Panc1 (cell line): ENCODE measurements around the gene ITPA.

Source experiments
- POLR2AphosphoS5 ChIP-seq: IDR thresholded peaks from 2 replicates; pipeline ENCODE4 v1.6.1; 2012; ENCODE audit warnings: mild to moderate bottlenecking, low read depth, low read length, moderate library complexity
- TCF7L2 ChIP-seq: IDR thresholded peaks from 2 replicates; pipeline ENCODE4 v1.6.1; 2011; ENCODE audit warnings: mild to moderate bottlenecking, low read depth, low read length, inconsistent platforms
- TF ChIP-seq, protein P1 (sequence below), 2 experiments: IDR thresholded peaks; 2 replicates each; pipeline ENCODE4 v1.6.1; 2011 to 2012; ENCODE audit warnings: low read depth in 2 of 2, control low read depth in 1 of 2, low read length in 1 of 2, mild to moderate bottlenecking in 1 of 2, moderate library complexity in 1 of 2; ENCODE audit not compliant: insufficient read depth in 1 of 2
- TF ChIP-seq, protein P2 (sequence below): fragments of 450-650 bp; IDR thresholded peaks from 2 replicates; pipeline ENCODE4 v1.5.1; 2017; ENCODE audit warnings: mild to moderate bottlenecking

- TF ChIP-seq, protein P1, sequence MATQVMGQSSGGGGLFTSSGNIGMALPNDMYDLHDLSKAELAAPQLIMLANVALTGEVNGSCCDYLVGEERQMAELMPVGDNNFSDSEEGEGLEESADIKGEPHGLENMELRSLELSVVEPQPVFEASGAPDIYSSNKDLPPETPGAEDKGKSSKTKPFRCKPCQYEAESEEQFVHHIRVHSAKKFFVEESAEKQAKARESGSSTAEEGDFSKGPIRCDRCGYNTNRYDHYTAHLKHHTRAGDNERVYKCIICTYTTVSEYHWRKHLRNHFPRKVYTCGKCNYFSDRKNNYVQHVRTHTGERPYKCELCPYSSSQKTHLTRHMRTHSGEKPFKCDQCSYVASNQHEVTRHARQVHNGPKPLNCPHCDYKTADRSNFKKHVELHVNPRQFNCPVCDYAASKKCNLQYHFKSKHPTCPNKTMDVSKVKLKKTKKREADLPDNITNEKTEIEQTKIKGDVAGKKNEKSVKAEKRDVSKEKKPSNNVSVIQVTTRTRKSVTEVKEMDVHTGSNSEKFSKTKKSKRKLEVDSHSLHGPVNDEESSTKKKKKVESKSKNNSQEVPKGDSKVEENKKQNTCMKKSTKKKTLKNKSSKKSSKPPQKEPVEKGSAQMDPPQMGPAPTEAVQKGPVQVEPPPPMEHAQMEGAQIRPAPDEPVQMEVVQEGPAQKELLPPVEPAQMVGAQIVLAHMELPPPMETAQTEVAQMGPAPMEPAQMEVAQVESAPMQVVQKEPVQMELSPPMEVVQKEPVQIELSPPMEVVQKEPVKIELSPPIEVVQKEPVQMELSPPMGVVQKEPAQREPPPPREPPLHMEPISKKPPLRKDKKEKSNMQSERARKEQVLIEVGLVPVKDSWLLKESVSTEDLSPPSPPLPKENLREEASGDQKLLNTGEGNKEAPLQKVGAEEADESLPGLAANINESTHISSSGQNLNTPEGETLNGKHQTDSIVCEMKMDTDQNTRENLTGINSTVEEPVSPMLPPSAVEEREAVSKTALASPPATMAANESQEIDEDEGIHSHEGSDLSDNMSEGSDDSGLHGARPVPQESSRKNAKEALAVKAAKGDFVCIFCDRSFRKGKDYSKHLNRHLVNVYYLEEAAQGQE (IDR thresholded peaks at IDR 0.05; ENCODE audit: insufficient read depth in 1 of 2, low read depth in 2 of 2, low read length in 1 of 2), result no peak
- TF ChIP-seq, protein P2, sequence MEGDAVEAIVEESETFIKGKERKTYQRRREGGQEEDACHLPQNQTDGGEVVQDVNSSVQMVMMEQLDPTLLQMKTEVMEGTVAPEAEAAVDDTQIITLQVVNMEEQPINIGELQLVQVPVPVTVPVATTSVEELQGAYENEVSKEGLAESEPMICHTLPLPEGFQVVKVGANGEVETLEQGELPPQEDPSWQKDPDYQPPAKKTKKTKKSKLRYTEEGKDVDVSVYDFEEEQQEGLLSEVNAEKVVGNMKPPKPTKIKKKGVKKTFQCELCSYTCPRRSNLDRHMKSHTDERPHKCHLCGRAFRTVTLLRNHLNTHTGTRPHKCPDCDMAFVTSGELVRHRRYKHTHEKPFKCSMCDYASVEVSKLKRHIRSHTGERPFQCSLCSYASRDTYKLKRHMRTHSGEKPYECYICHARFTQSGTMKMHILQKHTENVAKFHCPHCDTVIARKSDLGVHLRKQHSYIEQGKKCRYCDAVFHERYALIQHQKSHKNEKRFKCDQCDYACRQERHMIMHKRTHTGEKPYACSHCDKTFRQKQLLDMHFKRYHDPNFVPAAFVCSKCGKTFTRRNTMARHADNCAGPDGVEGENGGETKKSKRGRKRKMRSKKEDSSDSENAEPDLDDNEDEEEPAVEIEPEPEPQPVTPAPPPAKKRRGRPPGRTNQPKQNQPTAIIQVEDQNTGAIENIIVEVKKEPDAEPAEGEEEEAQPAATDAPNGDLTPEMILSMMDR, result no peak
- no peak for TF ChIP-seq TCF7L2
- no peak for TF ChIP-seq POLR2AphosphoS5
Observed at GRCh38 chr20:3180319-3180718, 29.0 kb upstream of the ITPA start.
